NB4 (cell line): ENCODE data around the gene MYT1.

Experiments
- DNase-seq: peaks from one replicate; pipeline ENCODE4 v3.0.0; 2010; ENCODE audit warnings: low read depth
- H3K4me3 ChIP-seq: one replicate; pipeline ENCODE4 v1.5.1; 2011; ENCODE audit warnings: mild to moderate bottlenecking, low read depth, low read length, moderate library complexity
- CTCF ChIP-seq: IDR thresholded peaks from one replicate; pipeline ENCODE4 v1.5.1; 2012; ENCODE audit warnings: low read depth, low read length
- MAX ChIP-seq: IDR thresholded peaks from 2 replicates; pipeline ENCODE4 v1.6.1; 2011; ENCODE audit warnings: low read depth, low read length
- MYC ChIP-seq: IDR thresholded peaks from 2 replicates; pipeline ENCODE4 v1.6.1; 2011; ENCODE audit warnings: low read depth, low read length
- POLR2A ChIP-seq: IDR thresholded peaks from 2 replicates; pipeline ENCODE4 v1.6.1; 2011; ENCODE audit warnings: mild to moderate bottlenecking; ENCODE audit not compliant: insufficient read length; ENCODE audit errors: extremely low read depth

The MYT1 gene

GRCh38 chr20:64193058-64193457, 28.8 kb downstream of the MYT1 start:
- no peak overlapping the region for H3K4me3 ChIP-seq
- TF ChIP-seq CTCF = no peak
- no peak for TF ChIP-seq MAX
- no peak for TF ChIP-seq POLR2A
- no peak for TF ChIP-seq MYC

GRCh38 chr20:64194269-64194668, 30.0 kb downstream of the MYT1 start:
- DNase-seq = no peak
- no peak overlapping the region for H3K4me3 ChIP-seq
- TF ChIP-seq CTCF (no peak), POLR2A (no peak), MYC (no peak), MAX (no peak)

More at GRCh38 chr20:64193058-64193457, 28.8 kb downstream of the MYT1 start:
- no peak for DNase-seq

GRCh38 chr20:64196309-64196708, 32.1 kb downstream of the MYT1 start:
- DNase-seq = no peak
- TF ChIP-seq CTCF (no peak), MAX (no peak), MYC (no peak), POLR2A (no peak)
- H3K4me3 ChIP-seq = no peak overlapping the region

- TF ChIP-seq POLR2A (no peak), MAX (no peak), CTCF (no peak), MYC (no peak)
- no peak overlapping the region for H3K4me3 ChIP-seq
- no peak for DNase-seq
Observed at GRCh38 chr20:64196847-64197306, 32.6 kb downstream of the MYT1 start.

- H3K4me3 ChIP-seq = no peak overlapping the region
- TF ChIP-seq CTCF = no peak
- no peak for TF ChIP-seq POLR2A
- TF ChIP-seq MYC = no peak
- TF ChIP-seq MAX = no peak
- no peak for DNase-seq
Observed at GRCh38 chr20:64198347-64198746, 34.1 kb downstream of the MYT1 start.

GRCh38 chr20:64199395-64199794, 35.1 kb downstream of the MYT1 start:
- TF ChIP-seq MAX (no peak), POLR2A (no peak), MYC (no peak), CTCF (no peak)
- DNase-seq = no peak
- no peak overlapping the region for H3K4me3 ChIP-seq
